ENCODE measurements around the gene MYH15.

GRCh38 chr3:108511055-108511454 lies 659 bp upstream of the MYH15 start:
- TF ChIP-seq GATA3 (IDR thresholded peaks at IDR 0.05; ENCODE audit: low read depth, low read length) = peak; percentile 84
- TF ChIP-seq GATA2 (IDR thresholded peaks at IDR 0.05; ENCODE audit: low read depth, low read length) = peak; percentile 89
